Measurements from ENCODE around the gene RASSF10. TPM values are rescaled to one million over a fixed set of nuclear protein-coding genes. Genes with fewer than 3 reads are reported as not detected.

Gene RASSF10
- total RNA-seq, 1 experiment from 2014 or later: not detected

GRCh38 chr11:13016415-13016814, 7.3 kb downstream of the RASSF10 start:
- intact Hi-C loops (cut with micrococcal nuclease): loop anchor here (1.0 kb wide), 2 partner anchors 136 to 167 kb away; no protein-coding TSS in a partner anchor
- CTCF ChIA-PET: interaction anchor here (1.1 to 1.9 kb wide), 4 partner anchors 12 to 137 kb away, joined by 3 to 6 read pairs (median 4); no protein-coding TSS in a partner anchor
- no peaks in the 10 kb centered on the region for H3K9me3 Mint-ChIP-seq (ENCODE audit: unreplicated experiment)
- DNase-seq (ENCODE audit: unreplicated experiment): peak; percentile 69
- no peaks in the 10 kb centered on the region for H3K4me1 Mint-ChIP-seq (ENCODE audit: insufficient read depth, unreplicated experiment)
- H3K4me3 Mint-ChIP-seq (ENCODE audit: unreplicated experiment): no peak overlapping the region
- H3K27ac Mint-ChIP-seq (ENCODE audit: low read depth, unreplicated experiment): no peak overlapping the region
- peaks cover 32% of the 10 kb centered on the region for H3K27me3 Mint-ChIP-seq (ENCODE audit: insufficient read depth, unreplicated experiment)
- H3K36me3 Mint-ChIP-seq (ENCODE audit: insufficient read depth, unreplicated experiment): no peaks in the 10 kb centered on the region
- POLR2A ChIA-PET: no interaction called here
- peak; percentile 28 for TF ChIP-seq CTCF (IDR thresholded peaks at IDR 0.05; ENCODE audit: unreplicated experiment)
- no TSS peak for BruUV-seq (replicated peaks)

GRCh38 chr11:13019313-13019712, 10.2 kb downstream of the RASSF10 start:
- no peak overlapping the region for H3K4me3 Mint-ChIP-seq (ENCODE audit: unreplicated experiment)

GRCh38 chr11:13023423-13023822, 14.3 kb downstream of the RASSF10 start:
- POLR2A ChIA-PET: interaction anchor here (0.5 to 0.6 kb wide), 2 partner anchors 656 to 1014 kb away, joined by 3 to 4 read pairs; no protein-coding TSS in a partner anchor
- Mint-ChIP-seq H3K4me3 (ENCODE audit: unreplicated experiment) (no peak overlapping the region), H3K36me3 (ENCODE audit: insufficient read depth, unreplicated experiment) (no peaks in the 10 kb centered on the region), H3K4me1 (ENCODE audit: insufficient read depth, unreplicated experiment) (no peaks in the 10 kb centered on the region), H3K27ac (ENCODE audit: low read depth, unreplicated experiment) (no peak overlapping the region), H3K9me3 (ENCODE audit: unreplicated experiment) (no peaks in the 10 kb centered on the region), H3K27me3 (ENCODE audit: insufficient read depth, unreplicated experiment) (no peaks in the 10 kb centered on the region)
- intact Hi-C loops (cut with micrococcal nuclease): no loop called here
- no peak for DNase-seq (ENCODE audit: unreplicated experiment)
- TF ChIP-seq CTCF (IDR thresholded peaks at IDR 0.05; ENCODE audit: unreplicated experiment): no peak
- no TSS peak for BruUV-seq (replicated peaks)
- CTCF ChIA-PET: interaction anchor here (0.6 to 1.2 kb wide), 4 partner anchors 60 to 192 kb away, joined by 3 to 4 read pairs (median 4); no protein-coding TSS in a partner anchor

More at GRCh38 chr11:13019313-13019712, 10.2 kb downstream of the RASSF10 start:
- Mint-ChIP-seq H3K27me3 (ENCODE audit: insufficient read depth, unreplicated experiment) (peaks cover 16% of the 10 kb centered on the region), H3K9me3 (ENCODE audit: unreplicated experiment) (no peaks in the 10 kb centered on the region), H3K4me1 (ENCODE audit: insufficient read depth, unreplicated experiment) (no peaks in the 10 kb centered on the region), H3K27ac (ENCODE audit: low read depth, unreplicated experiment) (no peak overlapping the region), H3K36me3 (ENCODE audit: insufficient read depth, unreplicated experiment) (no peaks in the 10 kb centered on the region)
- ChIA-PET CTCF (no interaction called here), POLR2A (no interaction called here)
- no peak for DNase-seq (ENCODE audit: unreplicated experiment)
- intact Hi-C loops (cut with micrococcal nuclease): no loop called here
- BruUV-seq (replicated peaks): no TSS peak
- TF ChIP-seq CTCF (IDR thresholded peaks at IDR 0.05; ENCODE audit: unreplicated experiment): no peak

- Mint-ChIP-seq H3K36me3 (ENCODE audit: insufficient read depth, unreplicated experiment) (no peaks in the 10 kb centered on the region), H3K27me3 (ENCODE audit: insufficient read depth, unreplicated experiment) (no peaks in the 10 kb centered on the region), H3K4me1 (ENCODE audit: insufficient read depth, unreplicated experiment) (no peaks in the 10 kb centered on the region), H3K4me3 (ENCODE audit: unreplicated experiment) (no peak overlapping the region), H3K27ac (ENCODE audit: low read depth, unreplicated experiment) (no peak overlapping the region), H3K9me3 (ENCODE audit: unreplicated experiment) (no peaks in the 10 kb centered on the region)
- no TSS peak for BruUV-seq (replicated peaks)
- no peak for TF ChIP-seq CTCF (IDR thresholded peaks at IDR 0.05; ENCODE audit: unreplicated experiment)
- intact Hi-C loops (cut with micrococcal nuclease): no loop called here
- ChIA-PET POLR2A (no interaction called here), CTCF (no interaction called here)
- DNase-seq (ENCODE audit: unreplicated experiment): no peak
Observed at GRCh38 chr11:13026722-13027121, 17.6 kb downstream of the RASSF10 start.

Data from MCF 10A (cell line).